ENCODE results near the gene USP35.

DNA sequence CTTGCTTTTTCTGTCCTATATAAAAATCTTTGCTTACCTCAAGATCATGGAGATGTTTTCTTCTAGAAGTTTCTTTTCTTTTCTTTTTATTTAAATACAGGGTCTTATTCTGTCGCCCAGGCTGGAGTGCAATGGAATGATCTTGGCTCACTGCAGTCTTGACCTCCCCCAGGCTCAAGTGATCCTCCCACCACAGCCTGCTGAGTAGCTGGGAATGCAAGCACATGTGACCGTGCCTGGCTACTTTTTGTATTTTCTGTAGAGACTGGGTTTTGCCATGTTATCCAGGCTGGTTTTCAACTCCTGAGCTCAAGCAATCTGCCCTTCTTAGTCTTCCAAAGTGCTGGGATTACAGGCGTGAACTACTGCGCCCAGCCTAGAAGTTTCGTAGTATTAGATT, 45.3 kb downstream of the USP35 start:
- TF ChIP-seq, protein P1, sequence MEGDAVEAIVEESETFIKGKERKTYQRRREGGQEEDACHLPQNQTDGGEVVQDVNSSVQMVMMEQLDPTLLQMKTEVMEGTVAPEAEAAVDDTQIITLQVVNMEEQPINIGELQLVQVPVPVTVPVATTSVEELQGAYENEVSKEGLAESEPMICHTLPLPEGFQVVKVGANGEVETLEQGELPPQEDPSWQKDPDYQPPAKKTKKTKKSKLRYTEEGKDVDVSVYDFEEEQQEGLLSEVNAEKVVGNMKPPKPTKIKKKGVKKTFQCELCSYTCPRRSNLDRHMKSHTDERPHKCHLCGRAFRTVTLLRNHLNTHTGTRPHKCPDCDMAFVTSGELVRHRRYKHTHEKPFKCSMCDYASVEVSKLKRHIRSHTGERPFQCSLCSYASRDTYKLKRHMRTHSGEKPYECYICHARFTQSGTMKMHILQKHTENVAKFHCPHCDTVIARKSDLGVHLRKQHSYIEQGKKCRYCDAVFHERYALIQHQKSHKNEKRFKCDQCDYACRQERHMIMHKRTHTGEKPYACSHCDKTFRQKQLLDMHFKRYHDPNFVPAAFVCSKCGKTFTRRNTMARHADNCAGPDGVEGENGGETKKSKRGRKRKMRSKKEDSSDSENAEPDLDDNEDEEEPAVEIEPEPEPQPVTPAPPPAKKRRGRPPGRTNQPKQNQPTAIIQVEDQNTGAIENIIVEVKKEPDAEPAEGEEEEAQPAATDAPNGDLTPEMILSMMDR (IDR thresholded peaks at IDR 0.05; ENCODE audit: low read depth, low read length): no peak
- no peak for TF ChIP-seq POLR2A (IDR thresholded peaks at IDR 0.05; ENCODE audit: extremely low read depth, insufficient read length)
- TF ChIP-seq, protein P2, sequence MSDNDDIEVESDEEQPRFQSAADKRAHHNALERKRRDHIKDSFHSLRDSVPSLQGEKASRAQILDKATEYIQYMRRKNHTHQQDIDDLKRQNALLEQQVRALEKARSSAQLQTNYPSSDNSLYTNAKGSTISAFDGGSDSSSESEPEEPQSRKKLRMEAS (IDR thresholded peaks at IDR 0.05; ENCODE audit: low read depth, low read length): no peak

Data from NB4 (cell line).